K562 (cell line): ENCODE measurements around the gene DIP2C. TPM values are rescaled to one million over a fixed set of nuclear protein-coding genes. Genes with fewer than 3 reads are reported as not detected.

ENCODE experiments used
- ATAC-seq: fragments of 200-7000 bp; cut with Tn5 transposase; 3 replicates; pipeline ENCODE4 v1.9.1; 2020; ENCODE audit warnings: moderate library complexity
- BruUV-seq: library from RNA; stranded (reverse); fragments of 400-500 nt; replicated peaks from 2 replicates; lab custom pipeline; 2021; lab: Mats Ljungman, UMichigan
- CTCF ChIA-PET: fragments of 300-600 bp; formaldehyde crosslinking; extraction: SDS; loops from one replicate; lab custom pipeline; 2021; ENCODE audit warnings: low intra/inter-chr PET ratio; lab: Yijun Ruan, JAX
- POLR2A ChIA-PET: fragments of 300-600, 350-650 bp; sonication (Branson Sonifier 250); formaldehyde crosslinking; extraction: SDS; loops from one replicate; lab custom pipeline; 2021; ENCODE audit warnings: antibody characterized with exemption, inconsistent platforms; lab: Yijun Ruan, JAX
- DNase-seq, 4 experiments: peaks; one replicate each; pipeline versions ENCODE4 v3.0.0 to v3.0.0-alpha.2; 2011 to 2018; ENCODE audit warnings: low spot score in 3 of 4, mixed read lengths in 3 of 4; ENCODE audit errors: extremely low read depth in 1 of 4
- FAIRE-seq: peaks from 2 replicates; lab custom pipeline; 2011; peaks lifted over from hg19 to GRCh38; lab: Jason Lieb, UNC
- H2AFZ ChIP-seq: 2 replicates; pipeline ENCODE4 v1.6.0; 2011; ENCODE audit warnings: low read depth, low read length, control low read depth, inconsistent platforms
- H3K27ac ChIP-seq: fragments of 200-600 bp; 3 replicates; pipeline ENCODE4 v1.8.0; 2011; ENCODE audit warnings: low read depth, mild to moderate bottlenecking, control low read depth, inconsistent platforms, low read length, moderate library complexity, mixed read lengths; ENCODE audit errors: extremely low read depth
- H3K27me3 ChIP-seq, 2 experiments: fragments of 300-600 bp in 1 of 2; 2 replicates in 1 of 2; 3 replicates in 1 of 2; pipeline versions ENCODE4 v1.6.0 to v1.8.0; 2011; ENCODE audit warnings: inconsistent platforms in 2 of 2, low read length in 2 of 2, mild to moderate bottlenecking in 1 of 2, mixed read lengths in 1 of 2, moderate library complexity in 1 of 2; ENCODE audit not compliant: control insufficient read depth in 2 of 2, insufficient read depth in 2 of 2
- H3K36me3 ChIP-seq: fragments of 300-600 bp; 3 replicates; pipeline ENCODE4 v1.8.0; 2011; ENCODE audit warnings: mild to moderate bottlenecking, low read length, inconsistent platforms; ENCODE audit not compliant: control insufficient read depth, insufficient read depth
- H3K4me1 ChIP-seq, 2 experiments: fragments of 200-600 bp in 1 of 2; replicated peaks in 1 of 2; 2 replicates in 1 of 2; 3 replicates in 1 of 2; pipeline versions ENCODE4 v1.5.1 to v1.8.0; 2011; ENCODE audit warnings: inconsistent platforms in 2 of 2, low read length in 2 of 2, mild to moderate bottlenecking in 1 of 2, mixed read lengths in 1 of 2, moderate library complexity in 1 of 2; ENCODE audit not compliant: control insufficient read depth in 2 of 2, insufficient read depth in 2 of 2
- H3K4me2 ChIP-seq: 2 replicates; pipeline ENCODE4 v1.6.1; 2011; ENCODE audit warnings: low read length, control low read depth, inconsistent platforms, mixed read lengths; ENCODE audit not compliant: insufficient read depth
- H3K4me3 ChIP-seq: fragments of 200-600 bp; sonication (generic), shearing (Covaris generic); 2 replicates; pipeline ENCODE4 v1.5.1; 2016; ENCODE audit warnings: control low read depth, inconsistent platforms
- H3K79me2 ChIP-seq: fragments of 200-600 bp; 3 replicates; pipeline ENCODE4 v1.8.0; 2011; ENCODE audit warnings: low read length, inconsistent platforms; ENCODE audit not compliant: control insufficient read depth, insufficient read depth
- H3K9ac ChIP-seq, 2 experiments: 2 replicates each; pipeline versions ENCODE4 v1.6.0 to v1.6.1; 2011; ENCODE audit warnings: low read depth in 2 of 2, low read length in 2 of 2, control low read depth in 1 of 2, inconsistent platforms in 1 of 2, mild to moderate bottlenecking in 1 of 2, mixed read lengths in 1 of 2; ENCODE audit not compliant: insufficient read depth in 1 of 2
- H3K9me1 ChIP-seq: one replicate; pipeline ENCODE4 v1.6.0; 2011; ENCODE audit warnings: inconsistent platforms, mild to moderate bottlenecking, low read length, moderate library complexity; ENCODE audit not compliant: control insufficient read depth, insufficient read depth
- H3K9me3 ChIP-seq: replicated peaks from 2 replicates; pipeline ENCODE4 v1.5.1; 2011; ENCODE audit warnings: low read depth, low read length, inconsistent platforms; ENCODE audit not compliant: control insufficient read depth, insufficient read depth
- H4K20me1 ChIP-seq: replicated peaks from 2 replicates; pipeline ENCODE4 v1.6.1; 2011; ENCODE audit warnings: low read length, inconsistent platforms, mixed read lengths; ENCODE audit not compliant: control insufficient read depth, insufficient read depth
- AFF4 ChIP-seq: sonication (generic); formaldehyde crosslinking; IDR thresholded peaks from 2 replicates; pipeline ENCODE4 v1.8.0; 2023; ENCODE audit warnings: mild to moderate bottlenecking, missing genetic modification reagents
- ARID2 ChIP-seq: fragments of 450-650 bp; IDR thresholded peaks from 2 replicates; pipeline ENCODE4 v1.6.1; 2017; ENCODE audit warnings: antibody characterized with exemption, mild to moderate bottlenecking
- CREB3 ChIP-seq: fragments of 450-650 bp; conservative IDR thresholded peaks from 2 replicates; pipeline ENCODE4 v1.6.1; 2016; ENCODE audit warnings: missing genetic modification characterization, low read depth, mild to moderate bottlenecking, missing compliant biosample characterization, moderate library complexity
- CUX1 ChIP-seq: fragments of 200-800 bp; sonication (Bioruptor generic); IDR thresholded peaks from 2 replicates; pipeline ENCODE4 v1.6.1; 2016; ENCODE audit warnings: missing genetic modification characterization, missing compliant biosample characterization
- GABPA ChIP-seq: fragments of 200-800 bp; sonication (Bioruptor generic); conservative IDR thresholded peaks from 2 replicates; pipeline ENCODE4 v1.6.1; 2016; ENCODE audit warnings: low read depth, missing genetic modification characterization, missing compliant biosample characterization
- HES1 ChIP-seq: fragments of 450-650 bp; IDR thresholded peaks from 2 replicates; pipeline ENCODE4 v1.6.1; 2016; ENCODE audit warnings: low read depth, mild to moderate bottlenecking, moderate library complexity
- HIVEP1 ChIP-seq: fragments of 250-450 bp; sonication (Bioruptor Pico); IDR thresholded peaks from 2 replicates; pipeline ENCODE4 v1.4.0; 2020; ENCODE audit warnings: mild to moderate bottlenecking
- PHTF2 ChIP-seq: fragments of 250-450 bp; sonication (Bioruptor Pico); IDR thresholded peaks from 2 replicates; pipeline ENCODE4 v1.5.0; 2021; ENCODE audit warnings: mild to moderate bottlenecking
- ZKSCAN3 ChIP-seq: fragments of 250-450 bp; sonication (Bioruptor Pico); IDR thresholded peaks from 2 replicates; pipeline ENCODE4 v1.4.0; 2020
- ZNF75A ChIP-seq: fragments of 450-650 bp; formaldehyde crosslinking; IDR thresholded peaks from 2 replicates; pipeline ENCODE4 v1.4.0; 2020; ENCODE audit warnings: mild to moderate bottlenecking
- WGBS: fragments of 100-300 bp; shearing (Covaris generic); methylation state at CpG from one replicate; pipeline ENCODE4 v1.1.6; 2016; ENCODE audit warnings: low coverage, mixed read lengths; ENCODE audit not compliant: insufficient coverage; ENCODE audit errors: missing lambda C conversion rate; 5-methylcytosine and 5-hydroxymethylcytosine counted together
- in situ Hi-C: fragments of 300-500 bp; cut with MboI; formaldehyde crosslinking; loops from 4 replicates; pipeline ENCODE4 v1.15.0; 2018; ENCODE audit warnings: inconsistent platforms, mixed read lengths
- intact Hi-C: fragments of 100-400 bp; cut with micrococcal nuclease; formaldehyde crosslinking; loops from 2 replicates; pipeline ENCODE4 v1.14.2; 2022
- polyA plus RNA-seq, 8 experiments: library from polyadenylated mRNA; depleted of rRNA in 4 of 8; stranded (reverse) in 5 of 8; unstranded in 3 of 8; fragments of >200 nt; fragmentation: Nextera tagmentation in 2 of 8; fragmentation: Illumina TruSeq in 1 of 8; extraction: Ambion mirVana in 2 of 8; extraction: Trizol in 1 of 8; gene quantifications; 2 replicates each; pipeline versions ENCODE4 v1.2.1 to v1.2.3, GENCODE V29; 2011 to 2014; ENCODE audit warnings: inconsistent platforms in 1 of 8, missing spikeins in 1 of 8
- total RNA-seq, 7 experiments: library from RNA; depleted of rRNA in 6 of 7; stranded (reverse); fragments of >200 nt in 6 of 7; fragmentation: Illumina TruSeq in 2 of 7; extraction: Trizol in 2 of 7; gene quantifications; 2 replicates each; pipeline versions ENCODE4 v1.2.1 to v1.2.3, GENCODE V29; 2011 to 2021; ENCODE audit warnings: low replicate concordance in 1 of 7

DIP2C gene
- total and polyA plus RNA-seq, 9 of the 15 experiments (the other 6 are each of a cell fraction or from before 2014, with no cell fraction given): 0.01 TPM; not detected in 8

GRCh38 chr10:683448-684071 is 5.9 kb downstream of the DIP2C start:
- no TSS peak for BruUV-seq
- Histone ChIP-seq H3K27me3 (peaks cover 5 to 45% of the 10 kb centered on the region in 2 experiments; a peak in 4 of 5 replicates), H3K79me2 (no peaks in the 10 kb centered on the region), H3K4me3 (peak overlapping the region; percentile 12; the same call in 1 of the 2 replicates), H3K36me3 (no peaks in the 10 kb centered on the region), H4K20me1 (no peaks in the 10 kb centered on the region), H3K4me1 (no peaks in the 10 kb centered on the region; a peak in 1 of 5 replicates), H3K9me3 (no peaks in the 10 kb centered on the region), H2AFZ (no peak overlapping the region), H3K27ac (no peak overlapping the region), H3K4me2 (peak overlapping the region; percentile 45), H3K9me1 (no peaks in the 10 kb centered on the region), H3K9ac (no peak overlapping the region)
- no peak for FAIRE-seq
- ChIA-PET CTCF (no interaction called here), POLR2A (no interaction called here)
- DNase-seq: peak in 1 of 4 experiments; percentile 8
- in situ Hi-C loops (no loop called here), intact Hi-C loops (no loop called here)
- peak; percentile 41; the same call in 2 of the 3 replicates for ATAC-seq
- 0% methylated on average over 16 of the region's 23 CpGs for WGBS
- TF ChIP-seq GABPA (tag) (0 out of 2 replicates have a peak, but pooled peaks have one; percentile 27), HES1 (no peak), PHTF2 (CRISPR knock-in tag) (no peak), HIVEP1 (CRISPR knock-in tag) (no peak), ZKSCAN3 (CRISPR knock-in tag) (no peak), AFF4 (CRISPR knock-in tag) (no peak), CUX1 (CRISPR knock-in tag) (no peak), CREB3 (tag) (peak; percentile 71; the same call in 1 of the 2 replicates), ZNF75A (no peak), ARID2 (no peak)
